CD1c-positive myeloid dendritic cell (primary cell): ENCODE measurements around the gene SEPTIN7.

ENCODE experiments used
- DNase-seq: peaks from one replicate; pipeline ENCODE4 v3.0.0-alpha.2; 2016; ENCODE audit errors: extremely low spot score

The SEPTIN7 gene

GRCh38 chr7:35839860-35840854 is 39.3 kb downstream of the SEPTIN7 start:
- no peak for DNase-seq

- no peak for DNase-seq
Measured at GRCh38 chr7:35846816-35847412, 46.1 kb downstream of the SEPTIN7 start.

GRCh38 chr7:35848725-35849124 is 47.9 kb downstream of the SEPTIN7 start:
- no peak for DNase-seq

- no peak for DNase-seq
Measured at GRCh38 chr7:35849158-35849831, 48.4 kb downstream of the SEPTIN7 start.

GRCh38 chr7:35849954-35850353 is 49.1 kb downstream of the SEPTIN7 start:
- no peak for DNase-seq
